Peyer's patch (tissue), 4 donors: Measurements from ENCODE around the gene DHX8.

Experiments
- POLR2A ChIP-seq, 2 donors: fragments of 450-650 bp; IDR thresholded peaks; one replicate each; pipeline ENCODE4 v1.5.1; 2017; ENCODE audit warnings: antibody characterized with exemption in 2 of 2, mild to moderate bottlenecking in 2 of 2, moderate library complexity in 2 of 2
- TF ChIP-seq, protein P1 (sequence below), 6 experiments: fragments of 450-650 bp in 4 of 6; fragments of 200-600 bp in 2 of 6; sonication (generic) in 1 of 6; IDR thresholded peaks; one replicate each; pipeline ENCODE4 v1.5.1; 2017 to 2019; ENCODE audit warnings: antibody characterized with exemption in 6 of 6, mild to moderate bottlenecking in 3 of 6, moderate library complexity in 1 of 6

- TF ChIP-seq, protein P1, sequence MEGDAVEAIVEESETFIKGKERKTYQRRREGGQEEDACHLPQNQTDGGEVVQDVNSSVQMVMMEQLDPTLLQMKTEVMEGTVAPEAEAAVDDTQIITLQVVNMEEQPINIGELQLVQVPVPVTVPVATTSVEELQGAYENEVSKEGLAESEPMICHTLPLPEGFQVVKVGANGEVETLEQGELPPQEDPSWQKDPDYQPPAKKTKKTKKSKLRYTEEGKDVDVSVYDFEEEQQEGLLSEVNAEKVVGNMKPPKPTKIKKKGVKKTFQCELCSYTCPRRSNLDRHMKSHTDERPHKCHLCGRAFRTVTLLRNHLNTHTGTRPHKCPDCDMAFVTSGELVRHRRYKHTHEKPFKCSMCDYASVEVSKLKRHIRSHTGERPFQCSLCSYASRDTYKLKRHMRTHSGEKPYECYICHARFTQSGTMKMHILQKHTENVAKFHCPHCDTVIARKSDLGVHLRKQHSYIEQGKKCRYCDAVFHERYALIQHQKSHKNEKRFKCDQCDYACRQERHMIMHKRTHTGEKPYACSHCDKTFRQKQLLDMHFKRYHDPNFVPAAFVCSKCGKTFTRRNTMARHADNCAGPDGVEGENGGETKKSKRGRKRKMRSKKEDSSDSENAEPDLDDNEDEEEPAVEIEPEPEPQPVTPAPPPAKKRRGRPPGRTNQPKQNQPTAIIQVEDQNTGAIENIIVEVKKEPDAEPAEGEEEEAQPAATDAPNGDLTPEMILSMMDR (IDR thresholded peaks at IDR 0.05) = no peak
- no peak for TF ChIP-seq POLR2A (IDR thresholded peaks at IDR 0.05)
Measured at GRCh38 chr17:43456029-43456428, 27.7 kb upstream of the DHX8 start.
